GM19240 (cell line): Measurements from ENCODE around the gene SH2D3A.
"Not testable (repeated sequence)": the region's sequence is repeated elsewhere in the genome, so short reads cannot be mapped to it uniquely, and the experiment has no call there.

ENCODE experiments used
- DNase-seq: peaks from one replicate; pipeline ENCODE4 v3.0.0; 2011; ENCODE audit warnings: low spot score; ENCODE audit not compliant: insufficient read length

SH2D3A gene

DNA sequence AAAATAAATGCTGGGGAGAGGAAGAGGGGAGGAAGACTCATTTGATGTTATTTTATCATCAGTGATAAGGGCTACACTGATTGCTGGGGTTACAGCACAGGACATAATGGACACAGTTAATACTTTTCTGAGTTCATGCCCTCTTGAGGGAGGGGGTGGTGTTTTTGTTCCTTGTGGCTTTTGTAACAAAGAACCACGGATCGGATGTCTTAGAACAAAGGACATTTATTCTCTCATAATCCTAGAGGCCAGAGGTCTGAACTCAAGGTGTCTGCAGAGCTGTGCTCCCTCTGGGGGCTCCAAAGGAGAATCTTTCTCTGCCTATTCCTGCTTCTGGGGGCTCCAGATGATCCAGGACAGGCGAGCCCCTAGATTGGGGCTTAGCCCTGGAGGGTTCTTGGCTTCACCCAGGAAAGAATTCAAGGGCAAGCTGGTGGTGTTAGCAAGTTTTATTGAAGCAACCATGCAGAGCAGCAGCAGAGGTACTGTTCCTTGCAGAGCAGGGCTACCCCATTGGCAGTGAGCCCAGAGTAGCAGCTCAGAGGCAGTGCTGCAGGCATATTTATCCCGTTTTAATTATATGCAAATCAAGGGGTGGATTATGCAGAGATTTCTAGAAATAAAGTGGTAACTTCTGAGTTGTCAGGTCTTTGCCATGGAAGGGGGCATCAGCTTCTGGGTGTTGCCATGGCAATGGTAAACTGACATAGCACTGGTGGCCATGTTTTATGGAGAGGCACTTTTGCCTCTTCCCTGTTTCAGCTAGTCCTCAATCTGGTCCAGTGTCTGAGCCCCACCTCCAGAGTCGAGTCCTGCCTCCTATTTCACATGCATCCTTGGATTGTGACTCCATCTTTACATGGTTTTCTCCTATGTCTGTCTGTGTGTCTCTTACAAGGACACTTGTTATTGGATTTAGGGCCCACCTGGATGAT is 23.2 kb upstream of the SH2D3A start:
- DNase-seq, result no peak

DNA sequence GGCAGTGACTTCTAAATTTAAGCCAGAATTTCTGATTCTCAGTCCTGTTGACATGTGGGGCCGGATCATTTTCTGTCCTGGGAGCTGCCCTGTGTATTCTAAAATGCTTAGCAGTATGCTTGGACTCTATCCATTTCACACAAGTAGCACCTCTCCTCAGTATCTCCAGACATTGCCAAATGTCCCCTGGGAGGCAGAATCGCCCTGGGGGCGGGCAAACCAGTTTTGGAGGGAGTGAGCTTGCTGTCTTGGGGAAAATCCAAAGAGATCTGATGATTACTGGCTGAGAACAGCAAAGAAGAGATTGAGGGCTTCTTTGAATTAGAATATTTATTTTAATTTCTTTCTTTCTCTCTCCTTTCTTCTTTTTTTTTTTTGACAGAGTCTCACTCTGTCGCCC is 21.7 kb upstream of the SH2D3A start:
- DNase-seq, result no peak

DNA sequence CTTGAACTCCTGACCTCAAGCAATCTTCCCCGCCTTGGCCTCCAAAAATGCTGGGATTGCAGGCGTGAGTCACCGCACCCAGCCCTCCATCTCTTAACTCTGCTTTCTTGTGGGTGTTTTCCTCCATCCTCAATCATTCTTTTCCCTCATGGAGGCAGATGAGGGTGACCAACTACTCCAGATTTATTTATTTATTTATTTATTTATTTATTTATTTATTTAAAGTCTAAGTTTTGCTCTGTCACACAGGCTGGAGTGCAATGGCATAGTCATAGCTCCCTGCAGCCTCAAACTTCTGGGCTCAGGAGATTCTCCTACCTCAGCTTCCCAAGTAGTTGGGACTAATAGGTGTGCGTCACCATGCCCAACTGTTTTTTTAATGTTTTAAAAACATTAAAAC is 20.2 kb upstream of the SH2D3A start:
- no peak for DNase-seq

DNA sequence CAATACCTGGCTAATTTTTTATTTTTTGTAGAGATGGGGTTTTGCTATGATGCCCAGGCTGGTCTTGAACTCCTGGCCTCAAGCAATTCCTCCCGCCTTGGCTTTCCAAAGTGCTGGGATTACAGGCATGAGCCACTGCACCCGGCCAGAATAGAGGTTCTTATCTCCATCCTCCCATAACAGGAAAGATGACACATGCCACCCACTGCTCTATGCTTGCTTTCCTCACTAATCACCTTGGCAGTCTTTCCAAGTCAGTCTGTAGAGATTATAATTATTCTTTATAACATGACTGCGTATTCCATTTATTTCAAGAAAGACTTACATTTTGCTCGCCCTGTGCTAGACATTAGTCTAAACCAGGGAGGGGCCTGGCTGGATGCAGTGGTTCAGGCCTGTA is 12.0 kb upstream of the SH2D3A start:
- DNase-seq, result no peak

DNA sequence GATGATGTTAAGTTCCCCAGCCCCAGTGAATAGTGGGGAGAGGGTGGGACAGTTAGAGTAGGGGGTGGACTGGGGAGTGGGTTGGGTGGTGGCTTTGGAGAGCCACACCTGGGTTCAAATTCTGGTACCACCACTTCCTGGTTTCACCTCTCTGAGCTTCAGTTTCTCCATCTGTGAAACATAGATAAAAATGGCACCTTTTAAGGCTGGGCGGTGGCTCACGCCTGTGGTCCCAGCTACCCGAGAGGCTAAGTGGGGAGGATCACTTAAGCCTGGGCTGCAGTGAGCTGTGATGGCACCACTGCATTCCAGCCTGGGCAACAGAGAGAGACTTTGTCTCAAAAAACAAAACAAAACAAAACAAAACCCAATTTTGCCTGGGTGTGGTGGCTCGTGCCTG is 11.2 kb upstream of the SH2D3A start:
- no peak for DNase-seq

DNA sequence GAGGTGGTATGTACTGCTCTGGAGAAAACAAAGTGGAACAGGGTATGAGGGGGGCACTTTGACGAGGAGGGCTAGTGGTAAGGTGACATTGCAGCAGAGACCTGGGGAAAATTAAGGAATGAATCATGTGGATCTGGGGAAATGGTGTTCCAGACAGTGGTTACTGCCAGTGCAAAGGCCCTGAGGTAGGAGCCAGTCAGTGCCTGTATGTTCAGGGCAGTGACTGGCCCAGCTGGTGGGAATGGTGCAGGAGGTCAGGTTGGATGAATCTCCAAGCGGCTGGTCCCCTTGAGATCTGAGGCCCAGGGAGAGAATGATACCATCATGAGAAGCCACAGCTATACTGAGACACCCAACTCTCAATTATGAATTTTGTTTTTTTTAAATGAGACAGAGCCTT is 10.2 kb upstream of the SH2D3A start:
- DNase-seq, result no peak

DNA sequence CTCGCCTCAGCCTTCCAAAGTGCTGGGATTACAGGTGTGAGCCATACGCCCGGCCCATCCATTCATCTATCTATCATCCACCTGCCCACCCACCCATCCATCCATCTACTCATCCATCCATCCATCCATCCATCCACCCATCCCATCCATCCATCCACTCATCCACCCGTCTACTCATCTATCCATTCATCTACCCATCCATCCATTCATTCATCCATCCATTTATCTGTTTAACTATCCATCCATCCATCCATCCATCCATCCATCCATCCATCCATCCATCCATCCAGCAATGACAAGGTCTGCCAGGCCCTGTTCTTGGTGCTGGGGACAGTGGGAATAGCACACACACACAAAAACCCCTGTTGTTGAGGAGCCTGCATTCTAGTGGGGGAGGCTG is 9.8 kb upstream of the SH2D3A start:
- no peak for DNase-seq

DNA sequence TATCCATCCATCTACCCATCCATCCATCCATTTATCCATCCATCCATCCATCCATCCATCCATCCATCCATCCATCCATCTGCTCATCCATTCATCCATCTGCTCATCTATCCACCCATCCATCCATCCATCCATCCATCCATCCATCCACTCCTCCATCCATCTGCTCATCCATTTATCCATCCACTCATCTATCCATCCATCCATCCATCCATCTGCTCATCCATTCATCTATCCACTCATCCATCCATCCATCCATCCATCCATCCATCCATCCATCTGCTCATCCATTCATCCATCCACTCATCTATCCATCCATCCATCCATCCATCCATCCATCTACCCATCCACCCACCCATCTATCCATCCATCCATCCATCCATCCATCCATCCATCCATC is 8.8 kb upstream of the SH2D3A start:
- not testable (repeated sequence) for DNase-seq

DNA sequence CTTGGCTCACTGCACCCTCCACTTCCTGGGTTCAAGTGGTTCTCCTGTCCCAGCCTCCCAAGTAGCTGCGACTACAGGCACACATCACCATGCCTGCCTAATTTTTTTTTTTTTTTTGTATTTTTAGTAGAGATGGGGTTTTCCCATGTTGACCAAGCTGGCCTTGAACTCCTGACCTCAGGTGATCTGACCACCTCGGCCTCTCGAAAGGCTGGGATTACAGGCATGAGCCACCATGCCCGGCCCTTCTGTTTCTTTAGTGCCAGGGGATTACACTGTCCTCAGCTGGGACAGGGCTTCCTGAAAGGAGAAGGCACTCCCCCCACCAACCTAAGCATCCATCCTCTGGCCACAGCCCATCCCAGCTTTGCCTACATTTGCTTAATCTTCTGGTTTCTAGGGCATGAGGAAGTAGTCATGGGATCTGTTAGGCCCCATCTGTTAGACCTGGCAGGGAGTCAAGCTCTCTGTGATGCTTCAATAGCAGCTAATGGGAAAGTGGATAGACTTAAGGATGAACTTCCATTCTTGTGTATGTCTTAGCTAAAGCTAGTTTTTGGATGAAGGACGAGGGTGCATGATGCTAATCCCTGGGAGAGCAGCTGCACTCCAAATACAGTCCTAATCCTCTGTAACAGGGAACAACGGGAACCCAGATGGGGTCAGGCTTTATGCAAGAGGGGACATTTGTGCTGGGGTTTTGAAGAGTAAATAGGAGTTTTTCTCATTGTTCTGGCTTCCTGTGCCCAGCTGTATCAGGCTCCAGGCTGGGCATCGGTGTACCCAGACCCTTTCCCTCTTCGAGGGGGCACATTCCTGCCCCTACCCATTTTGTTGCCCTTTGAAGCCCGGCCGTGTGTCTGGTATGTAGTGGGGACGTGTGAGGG is 7.8 kb upstream of the SH2D3A start:
- DNase-seq, result no peak

DNA sequence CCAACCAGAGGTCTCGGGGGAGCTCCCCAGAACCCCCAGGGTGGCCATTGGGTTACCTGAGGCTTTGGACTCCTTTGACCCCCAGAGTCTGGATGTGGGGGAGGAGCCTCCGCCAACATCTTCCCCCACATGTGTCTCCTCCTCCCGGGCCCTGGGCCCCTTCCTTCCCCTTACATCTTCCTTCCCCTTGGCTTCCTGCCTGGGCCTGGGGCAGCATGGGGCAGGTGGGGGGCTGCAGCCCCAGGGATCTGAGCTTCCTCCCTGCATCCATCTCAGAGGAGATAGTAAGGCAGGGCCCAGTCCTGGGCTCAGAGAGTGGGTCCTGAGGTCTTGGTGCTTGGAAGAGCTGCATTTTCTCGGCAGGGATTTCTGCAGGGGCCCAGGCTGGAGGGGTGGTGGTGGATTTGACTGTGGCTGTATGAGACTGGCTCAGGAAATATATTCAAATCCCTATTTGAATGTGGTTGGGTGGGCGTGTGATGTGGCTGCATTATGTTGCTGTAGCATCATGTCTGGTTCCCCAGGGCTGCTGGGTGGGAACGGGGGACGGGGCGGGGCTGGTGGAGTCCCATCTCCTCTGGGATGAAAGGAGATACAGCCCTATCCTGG is 6.2 kb upstream of the SH2D3A start:
- no peak for DNase-seq

DNA sequence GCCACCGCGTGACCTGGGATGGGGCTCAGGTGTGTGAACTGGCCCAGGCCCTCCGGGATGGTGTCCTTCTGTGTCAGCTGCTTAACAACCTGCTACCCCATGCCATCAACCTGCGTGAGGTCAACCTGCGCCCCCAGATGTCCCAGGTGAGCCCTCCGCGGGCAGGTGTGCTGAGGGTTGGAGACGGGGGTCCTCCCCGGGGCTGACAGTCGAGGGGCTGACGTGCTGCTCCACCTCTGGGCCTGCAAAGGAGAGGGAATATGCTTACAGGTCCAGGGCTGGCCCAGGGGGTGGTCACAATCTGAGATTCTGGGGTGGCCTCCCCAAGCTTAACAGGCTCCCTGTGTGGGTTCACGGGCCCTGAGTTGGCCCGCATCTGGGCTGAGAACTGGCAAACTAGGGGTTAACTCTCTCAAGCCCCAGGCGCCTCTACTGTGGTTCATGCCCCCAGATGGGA is 5.7 kb upstream of the SH2D3A start:
- DNase-seq, result no peak

DNA sequence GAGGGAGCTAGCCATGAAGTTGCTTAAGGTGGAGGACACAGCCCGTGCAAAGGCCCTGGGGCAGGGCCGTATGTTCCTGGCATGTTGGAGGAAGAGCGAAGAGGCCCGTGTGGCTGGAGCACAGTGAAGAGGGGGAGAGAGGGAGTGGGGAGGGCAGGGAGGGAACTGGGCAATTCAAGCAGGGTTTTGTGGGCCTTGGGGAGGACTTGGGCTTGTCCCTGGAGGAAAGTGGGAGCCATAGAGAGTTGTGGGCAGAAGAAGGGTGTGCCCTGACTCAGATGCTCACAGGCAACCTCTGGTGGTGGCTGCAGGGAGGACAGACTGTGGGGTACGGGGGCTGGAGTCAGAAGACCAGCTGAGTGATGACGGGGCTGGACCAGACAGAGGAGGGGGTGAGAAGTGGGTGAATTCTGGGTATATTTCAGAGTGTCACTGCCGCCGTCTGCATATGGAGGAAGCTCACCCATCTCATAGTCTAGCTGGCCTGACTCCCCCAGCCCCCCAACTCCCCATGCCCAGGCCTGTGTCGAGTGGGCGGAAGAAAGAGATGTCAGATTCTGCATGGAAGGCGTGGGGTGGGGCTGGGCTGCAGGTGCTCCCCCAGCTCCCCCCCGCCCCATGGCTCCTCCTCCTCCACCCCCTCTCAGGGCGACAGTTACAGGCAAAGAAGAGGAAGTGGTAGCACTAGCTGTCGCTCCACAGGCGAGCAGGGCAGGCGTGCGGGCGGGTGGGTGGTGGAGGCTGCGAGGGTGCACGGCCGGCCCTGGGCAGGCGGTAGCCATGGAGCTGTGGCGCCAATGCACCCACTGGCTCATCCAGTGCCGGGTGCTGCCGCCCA is 5.0 kb upstream of the SH2D3A start, which contains the start of gene VAV1:
Gene VAV1, plus strand, starts transcription at position 681 of the 838 bp plus-strand sequence. Its CDS starts 100 bp downstream, at position 781.
- DNase-seq, result peak; percentile 84

DNA sequence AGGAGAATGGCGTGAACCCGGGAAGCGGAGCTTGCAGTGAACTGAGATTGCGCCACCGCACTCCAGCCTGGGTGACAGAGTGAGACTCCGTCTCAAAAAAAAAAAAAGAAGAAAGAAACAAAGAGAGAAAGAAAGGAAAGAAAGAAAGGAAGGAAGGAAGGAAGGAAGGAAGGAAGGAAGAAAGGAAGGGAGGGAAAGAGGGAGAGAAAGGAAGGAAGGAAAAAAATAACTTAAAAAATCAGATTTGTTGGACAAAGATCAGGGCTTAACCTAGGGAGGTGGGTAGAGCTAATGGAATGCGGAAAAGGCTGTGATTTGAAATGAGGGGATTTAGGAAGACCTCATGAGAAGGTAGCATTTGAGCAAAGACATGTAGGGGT is 4.4 kb upstream of the SH2D3A start:
- DNase-seq, result not testable (repeated sequence)

DNA sequence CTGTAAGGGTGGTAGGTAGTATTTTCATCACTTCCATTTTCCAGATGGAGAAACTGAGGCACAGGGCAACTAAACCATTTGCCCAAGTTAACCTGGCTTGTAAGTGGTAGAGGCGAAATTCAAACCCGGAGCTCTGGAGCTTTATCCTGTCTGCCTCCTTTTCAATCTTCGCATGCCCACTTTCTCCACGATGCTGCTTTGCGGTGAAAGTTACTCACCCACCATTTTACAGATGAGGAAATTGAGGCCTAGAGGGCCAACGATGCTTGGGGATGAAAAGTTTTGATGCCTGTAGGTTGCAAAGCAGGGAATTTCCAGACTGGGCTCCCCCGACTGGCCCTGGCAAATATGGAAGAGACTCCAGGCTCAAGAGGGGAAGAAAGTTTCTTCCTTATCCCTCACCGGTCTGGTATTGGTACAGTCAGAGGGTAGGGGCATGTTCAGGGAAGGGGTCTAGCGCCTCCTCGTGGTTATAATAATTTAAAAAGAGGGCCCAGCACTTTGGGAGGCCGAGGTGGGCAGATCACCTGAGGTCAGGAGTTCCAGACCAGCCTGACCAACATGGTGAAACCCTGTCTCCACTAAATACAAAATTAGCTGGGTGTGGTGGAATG is 1.9 kb upstream of the SH2D3A start:
- DNase-seq, result no peak

DNA sequence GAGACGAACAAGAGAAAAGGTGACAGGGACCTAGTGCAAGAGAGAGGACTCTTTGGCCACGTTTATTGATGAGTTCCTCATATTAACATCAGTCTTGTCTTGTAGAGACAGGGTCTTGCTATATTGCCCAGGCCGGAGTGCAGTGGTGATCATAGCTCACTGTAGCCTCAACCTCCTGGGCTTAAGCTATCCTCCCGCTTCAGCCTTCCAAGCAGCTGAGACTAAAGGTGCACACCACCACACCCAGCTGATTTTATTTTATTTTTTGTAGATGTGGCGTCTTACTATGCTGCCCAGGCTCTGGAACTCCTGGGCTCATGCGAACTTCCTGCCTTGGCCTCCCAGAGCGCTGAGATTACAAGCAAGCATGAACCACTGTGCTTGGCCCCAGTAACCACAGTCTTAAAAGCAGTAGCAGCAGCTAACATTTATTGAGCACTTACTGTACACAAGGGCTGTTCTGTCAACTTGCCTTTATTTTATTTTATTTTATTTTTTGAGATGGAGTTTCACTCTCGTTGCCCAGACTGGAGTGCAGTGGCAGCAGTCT is 1.1 kb upstream of the SH2D3A start:
- DNase-seq, result no peak

DNA sequence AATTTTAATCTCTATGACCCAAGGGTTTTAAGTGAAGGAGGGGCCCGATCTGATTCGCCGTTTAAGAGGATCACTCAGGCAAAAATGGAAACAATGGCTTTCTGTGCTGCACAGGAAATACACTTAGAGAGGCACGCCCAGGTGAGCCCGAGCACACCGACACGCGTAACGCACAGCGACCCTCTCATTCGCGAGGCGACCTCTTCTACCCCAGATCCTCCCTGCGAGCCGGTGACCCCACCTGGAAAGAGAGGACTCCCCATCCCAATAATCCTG is 216 bp downstream of the SH2D3A start:
- no peak for DNase-seq

DNA sequence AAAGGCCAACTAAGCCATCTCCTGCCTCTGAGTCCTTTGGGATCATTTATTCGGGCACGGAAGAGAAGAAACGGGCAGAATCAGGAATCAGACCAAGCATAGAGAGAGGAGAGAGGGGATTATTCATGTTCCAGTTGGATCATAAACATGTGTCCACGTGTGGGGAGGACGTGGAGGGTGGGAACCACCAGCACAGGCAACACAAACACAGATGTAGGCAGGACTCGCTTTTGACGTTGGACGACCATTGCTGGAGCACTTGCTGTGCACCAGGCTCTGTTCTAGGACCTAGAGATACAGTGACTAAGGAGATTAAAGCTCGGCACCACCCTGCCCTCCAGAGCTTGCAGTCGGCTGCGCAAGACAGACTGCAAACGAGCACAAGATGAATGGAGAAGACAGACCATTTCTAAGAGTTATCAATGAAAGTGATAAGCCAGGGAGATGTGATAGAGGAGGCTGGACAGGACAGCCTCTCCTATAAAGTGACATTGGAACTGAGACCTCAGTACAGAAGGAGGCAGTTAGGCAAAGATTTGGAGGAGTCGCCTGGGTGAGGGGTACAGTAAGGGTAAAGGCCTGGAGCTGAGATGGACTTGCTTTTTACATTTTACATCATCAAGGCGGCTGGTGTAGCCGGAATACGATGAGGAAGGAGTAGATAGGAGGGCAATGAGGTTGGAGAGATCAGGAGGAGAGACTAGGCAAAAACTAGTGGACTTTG is 716 bp downstream of the SH2D3A start:
- no peak for DNase-seq

DNA sequence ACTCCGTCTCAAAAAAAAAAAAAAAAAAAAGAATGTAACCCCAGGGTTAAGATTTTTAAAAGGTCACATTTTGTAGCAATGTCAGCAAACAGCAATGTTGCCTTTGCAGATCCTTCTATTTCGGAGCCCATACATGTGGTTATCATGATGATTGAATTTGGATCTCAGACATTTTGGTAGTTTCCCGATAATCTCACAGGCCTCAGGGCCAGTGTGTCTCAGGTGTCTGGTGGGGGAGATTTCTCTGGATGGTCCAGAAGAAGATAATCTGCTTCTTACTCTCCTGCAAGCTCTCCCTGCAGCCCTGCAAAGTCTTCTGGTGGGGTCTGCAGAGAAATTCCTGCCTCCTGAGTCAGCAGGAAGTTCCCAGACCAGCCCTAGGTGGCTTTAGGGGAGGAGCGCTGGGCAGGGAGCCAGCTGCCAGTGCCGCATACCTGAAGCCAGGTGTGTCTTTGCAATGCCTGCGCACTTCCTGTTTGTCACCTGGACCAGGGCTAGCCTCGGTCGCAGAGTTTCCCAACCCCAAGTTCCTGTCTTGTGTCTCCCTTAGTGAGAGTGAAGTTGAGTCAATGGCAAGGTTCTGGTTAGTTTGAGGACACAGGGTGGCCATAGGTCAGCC is 1.4 kb downstream of the SH2D3A start:
- no peak for DNase-seq

DNA sequence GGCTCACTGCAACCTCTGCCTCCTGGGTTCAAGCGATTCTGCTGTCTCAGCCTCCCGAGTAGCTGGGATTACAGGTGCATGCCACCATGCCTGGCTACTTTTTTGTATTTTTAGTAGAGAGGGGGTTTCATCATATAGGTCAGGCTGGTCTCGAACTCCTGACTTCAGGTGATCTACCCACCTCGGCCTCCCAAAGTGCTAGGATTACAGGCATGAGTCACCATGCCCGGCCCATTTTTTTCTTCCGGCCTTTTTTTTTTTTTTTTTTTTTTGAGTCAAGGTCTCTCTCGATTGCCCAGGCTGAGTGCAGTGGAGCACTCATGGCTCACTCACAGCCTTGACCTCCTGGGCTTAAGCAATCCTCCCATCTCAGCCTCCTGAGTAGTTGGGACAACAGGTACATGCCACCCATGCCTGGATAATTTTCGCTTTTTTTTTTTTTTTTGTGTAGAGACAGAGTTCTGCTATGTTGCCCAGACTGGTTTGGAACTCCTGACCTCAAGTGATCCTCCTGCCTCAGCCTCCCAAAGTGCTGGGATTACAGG is 4.9 kb downstream of the SH2D3A start:
- not testable (repeated sequence) for DNase-seq
